Fibroblast of the conjunctiva (primary cell): ENCODE measurements around the gene MPG.

ENCODE experiments used
- DNase-seq: peaks from one replicate; pipeline ENCODE4 v3.0.0-alpha.2; 2010; ENCODE audit warnings: low read depth

The MPG gene

GRCh38 chr16:50769-51591 is 27.0 kb upstream of the MPG start:
- no peak for DNase-seq

GRCh38 chr16:53346-54236 is 24.4 kb upstream of the MPG start, which contains the start of the genes POLR3K and SNRNP25:
Gene POLR3K, minus strand, starts transcription at chr16:53608. Its CDS starts 22 bp downstream, at chr16:53586.
Gene SNRNP25, plus strand, starts transcription at chr16:53828. Its CDS starts 189 bp downstream, at chr16:54017.
- peak; percentile 98 for DNase-seq

GRCh38 chr16:54237-54581 is 23.8 kb upstream of the MPG start:
- DNase-seq = no peak

- no peak for DNase-seq
These were observed 22.4 kb upstream of the MPG start for GRCh38 chr16:55571-56136.

GRCh38 chr16:56231-56927 is 21.6 kb upstream of the MPG start:
- no peak for DNase-seq

- DNase-seq = no peak
These were observed 20.3 kb upstream of the MPG start for GRCh38 chr16:57711-58110.

GRCh38 chr16:58491-59439 is 19.3 kb upstream of the MPG start:
- no peak for DNase-seq

- DNase-seq = no peak
These were observed 18.5 kb upstream of the MPG start for GRCh38 chr16:59440-60059.

- no peak for DNase-seq
These were observed 17.9 kb upstream of the MPG start for GRCh38 chr16:60166-60565.

GRCh38 chr16:60929-61878 is 16.8 kb upstream of the MPG start:
- DNase-seq = no peak

- no peak for DNase-seq
These were observed 16.1 kb upstream of the MPG start for GRCh38 chr16:61879-62281.

GRCh38 chr16:62283-62967 is 15.6 kb upstream of the MPG start:
- no peak for DNase-seq

GRCh38 chr16:62968-63391 is 15.0 kb upstream of the MPG start:
- no peak for DNase-seq

GRCh38 chr16:63466-63865 is 14.6 kb upstream of the MPG start:
- DNase-seq = no peak

- no peak for DNase-seq
These were observed 13.8 kb upstream of the MPG start for GRCh38 chr16:63998-64913.

GRCh38 chr16:64914-65255 is 13.1 kb upstream of the MPG start:
- DNase-seq = no peak

GRCh38 chr16:65745-66144 is 12.3 kb upstream of the MPG start:
- DNase-seq = peak; percentile 57
